GM21737 (cell line): ENCODE data around the gene PPP3CA.

Experiments used
- ATAC-seq: cut with Tn5 transposase; IDR thresholded peaks from one replicate; pipeline ENCODE4 v1.9.1; 2021; ENCODE audit warnings: mild to moderate bottlenecking, moderate library complexity; ENCODE audit not compliant: unreplicated experiment

The PPP3CA gene

GRCh38 chr4:101347267-101347556, at the start of gene PPP3CA:
TSS of gene PPP3CA (minus strand) at chr4:101347526.
- peak; percentile 5 for ATAC-seq

- no peak for ATAC-seq
These were observed 45.9 kb upstream of the PPP3CA start for GRCh38 chr4:101393256-101393655.

GRCh38 chr4:101370663-101371210, 23.4 kb upstream of the PPP3CA start:
- no peak for ATAC-seq

- ATAC-seq: no peak
These were observed 19.9 kb upstream of the PPP3CA start for GRCh38 chr4:101367201-101367600.

- no peak for ATAC-seq
These were observed 19.0 kb upstream of the PPP3CA start for GRCh38 chr4:101366331-101366730.

GRCh38 chr4:101357751-101358150, 10.4 kb upstream of the PPP3CA start:
- ATAC-seq: no peak

- ATAC-seq: no peak
These were observed 9.6 kb upstream of the PPP3CA start for GRCh38 chr4:101356928-101357327.

GRCh38 chr4:101355767-101356702, 8.7 kb upstream of the PPP3CA start:
- ATAC-seq: no peak

GRCh38 chr4:101355246-101355645, 7.9 kb upstream of the PPP3CA start:
- peak; percentile 98 for ATAC-seq

- ATAC-seq: no peak
These were observed 2.4 kb upstream of the PPP3CA start for GRCh38 chr4:101349801-101350064.

GRCh38 chr4:101348995-101349800, 1.9 kb upstream of the PPP3CA start:
- no peak for ATAC-seq

GRCh38 chr4:101348367-101348827, 1.1 kb upstream of the PPP3CA start:
- no peak for ATAC-seq

GRCh38 chr4:101347557-101348366, 436 bp upstream of the PPP3CA start:
- peak; percentile 77 for ATAC-seq

GRCh38 chr4:101346351-101347266, 717 bp downstream of the PPP3CA start:
- ATAC-seq: peak; percentile 3

- no peak for ATAC-seq
These were observed 1.6 kb downstream of the PPP3CA start for GRCh38 chr4:101345596-101346350.

- no peak for ATAC-seq
These were observed 2.1 kb downstream of the PPP3CA start for GRCh38 chr4:101345271-101345595.

- no peak for ATAC-seq
These were observed 8.0 kb downstream of the PPP3CA start for GRCh38 chr4:101339332-101339731.

GRCh38 chr4:101337688-101338087, 9.6 kb downstream of the PPP3CA start:
- ATAC-seq: no peak

GRCh38 chr4:101334963-101335572, 12.3 kb downstream of the PPP3CA start:
- peak; percentile 47 for ATAC-seq
